ENCODE data around the gene HPS4. TPM values are rescaled to one million over a fixed set of nuclear protein-coding genes. Genes with fewer than 3 reads are reported as not detected.

The HPS4 gene
- total RNA-seq, 4 donors from 2014 or later: 7.0 to 13.9 (median 10.5) TPM

DNA sequence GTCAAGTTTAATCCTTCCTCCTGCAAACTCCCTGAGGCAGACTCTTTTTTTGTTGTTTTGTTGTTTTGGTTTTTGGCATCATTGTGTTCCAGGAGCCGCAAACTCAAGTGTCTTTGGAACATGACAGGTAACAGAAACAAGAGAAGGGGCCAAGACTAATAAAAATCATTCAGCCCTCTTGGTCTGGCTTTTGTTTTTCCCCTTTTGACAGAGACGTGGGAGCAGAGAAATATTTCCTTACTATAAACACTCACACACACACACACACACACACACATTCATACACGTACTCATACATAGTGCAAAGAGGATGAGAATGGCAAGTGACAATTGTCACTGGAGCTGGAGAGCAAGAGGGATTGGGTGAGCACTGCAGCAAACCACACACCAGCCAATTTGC, 65.0 kb downstream of the HPS4 start:
- ATAC-seq: no peak
- H3K36me3 ChIP-seq: no peaks in the 10 kb centered on the region
- H3K4me3 ChIP-seq: no peak overlapping the region
- no peak overlapping the region for H3K27ac ChIP-seq
- intact Hi-C loops (cut with DNase I; ENCODE audit: low total_unique reads) (no loop called here), in situ Hi-C loops (cut with MboI; ENCODE audit: low sequenced_read_pairs in 4 of 4) (no loop called here)
- no peaks in the 10 kb centered on the region for H3K9me3 ChIP-seq
- H3K4me1 ChIP-seq: peaks cover 0 to 3% of the 10 kb centered on the region in 2 donors
- DNase-seq: no peak
- peaks cover 10 to 25% (median 19%) of the 10 kb centered on the region in 3 donors for H3K27me3 ChIP-seq
- TF ChIP-seq, protein P1, sequence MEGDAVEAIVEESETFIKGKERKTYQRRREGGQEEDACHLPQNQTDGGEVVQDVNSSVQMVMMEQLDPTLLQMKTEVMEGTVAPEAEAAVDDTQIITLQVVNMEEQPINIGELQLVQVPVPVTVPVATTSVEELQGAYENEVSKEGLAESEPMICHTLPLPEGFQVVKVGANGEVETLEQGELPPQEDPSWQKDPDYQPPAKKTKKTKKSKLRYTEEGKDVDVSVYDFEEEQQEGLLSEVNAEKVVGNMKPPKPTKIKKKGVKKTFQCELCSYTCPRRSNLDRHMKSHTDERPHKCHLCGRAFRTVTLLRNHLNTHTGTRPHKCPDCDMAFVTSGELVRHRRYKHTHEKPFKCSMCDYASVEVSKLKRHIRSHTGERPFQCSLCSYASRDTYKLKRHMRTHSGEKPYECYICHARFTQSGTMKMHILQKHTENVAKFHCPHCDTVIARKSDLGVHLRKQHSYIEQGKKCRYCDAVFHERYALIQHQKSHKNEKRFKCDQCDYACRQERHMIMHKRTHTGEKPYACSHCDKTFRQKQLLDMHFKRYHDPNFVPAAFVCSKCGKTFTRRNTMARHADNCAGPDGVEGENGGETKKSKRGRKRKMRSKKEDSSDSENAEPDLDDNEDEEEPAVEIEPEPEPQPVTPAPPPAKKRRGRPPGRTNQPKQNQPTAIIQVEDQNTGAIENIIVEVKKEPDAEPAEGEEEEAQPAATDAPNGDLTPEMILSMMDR (IDR thresholded peaks at IDR 0.05 in 4 of 5, conservative IDR thresholded peaks at IDR 0.05 in 1 of 5): no peak
- TF ChIP-seq POLR2A (IDR thresholded peaks at IDR 0.05): no peak

GRCh38 chr22:26417406-26417805, 66.2 kb downstream of the HPS4 start:
- no peaks in the 10 kb centered on the region for H3K9me3 ChIP-seq
- no peak for DNase-seq
- in situ Hi-C loops (cut with MboI; ENCODE audit: low sequenced_read_pairs in 4 of 4): no loop called here
- peaks cover 10 to 28% (median 15%) of the 10 kb centered on the region in 3 donors for H3K27me3 ChIP-seq
- intact Hi-C loops (cut with DNase I; ENCODE audit: low total_unique reads): no loop called here
- H3K36me3 ChIP-seq: no peaks in the 10 kb centered on the region
- ATAC-seq: no peak
- no peak overlapping the region for H3K4me3 ChIP-seq
- no peak overlapping the region for H3K27ac ChIP-seq
- peaks cover 0 to 3% of the 10 kb centered on the region in 2 donors for H3K4me1 ChIP-seq
- TF ChIP-seq, protein P1 (IDR thresholded peaks at IDR 0.05 in 4 of 5, conservative IDR thresholded peaks at IDR 0.05 in 1 of 5): no peak
- TF ChIP-seq POLR2A (IDR thresholded peaks at IDR 0.05): no peak

- ATAC-seq (no peak), DNase-seq (peak in 1 of 2 donors; percentile 19)
- TF ChIP-seq, protein P1 (IDR thresholded peaks at IDR 0.05 in 4 of 5, conservative IDR thresholded peaks at IDR 0.05 in 1 of 5): no peak
- TF ChIP-seq POLR2A (IDR thresholded peaks at IDR 0.05): no peak
- Histone ChIP-seq H3K36me3 (no peaks in the 10 kb centered on the region), H3K27me3 (peaks cover 10 to 28% (median 13%) of the 10 kb centered on the region in 3 donors), H3K4me3 (no peak overlapping the region), H3K4me1 (peaks cover 0 to 3% of the 10 kb centered on the region in 2 donors), H3K9me3 (no peaks in the 10 kb centered on the region), H3K27ac (no peak overlapping the region)
- in situ Hi-C loops (cut with MboI; ENCODE audit: low sequenced_read_pairs in 4 of 4): no loop called here
- intact Hi-C loops (cut with DNase I; ENCODE audit: low total_unique reads): no loop called here
These were observed 66.8 kb downstream of the HPS4 start for GRCh38 chr22:26416670-26417276.

DNA sequence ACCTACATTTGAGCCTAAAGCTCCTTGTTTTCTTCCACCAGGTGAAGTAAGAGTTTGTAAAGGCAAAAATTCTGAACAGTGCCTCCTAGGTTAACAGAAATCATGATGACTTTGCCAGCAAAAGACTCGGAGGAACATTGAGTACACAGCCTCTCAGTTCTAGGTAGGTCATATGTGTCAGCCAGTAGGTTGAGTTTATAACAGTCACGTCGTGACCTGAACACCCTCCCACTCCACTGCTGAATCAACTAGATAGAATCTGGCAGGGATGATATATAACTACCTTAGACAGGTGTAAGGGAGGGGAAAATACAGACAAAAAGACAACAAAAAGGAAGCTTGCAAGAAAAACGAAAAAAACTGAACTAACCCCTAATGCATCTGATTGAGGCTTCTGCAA, 67.3 kb downstream of the HPS4 start:
- Histone ChIP-seq H3K9me3 (no peaks in the 10 kb centered on the region), H3K4me1 (peaks cover 0 to 3% of the 10 kb centered on the region in 2 donors), H3K27ac (no peak overlapping the region), H3K4me3 (no peak overlapping the region), H3K27me3 (peaks cover 10 to 28% (median 13%) of the 10 kb centered on the region in 3 donors), H3K36me3 (no peaks in the 10 kb centered on the region)
- ATAC-seq (no peak), DNase-seq (no peak)
- TF ChIP-seq POLR2A (IDR thresholded peaks at IDR 0.05): no peak
- TF ChIP-seq, protein P1 (IDR thresholded peaks at IDR 0.05 in 4 of 5, conservative IDR thresholded peaks at IDR 0.05 in 1 of 5): no peak
- intact Hi-C loops (cut with DNase I; ENCODE audit: low total_unique reads): no loop called here
- in situ Hi-C loops (cut with MboI; ENCODE audit: low sequenced_read_pairs in 4 of 4): no loop called here

DNA sequence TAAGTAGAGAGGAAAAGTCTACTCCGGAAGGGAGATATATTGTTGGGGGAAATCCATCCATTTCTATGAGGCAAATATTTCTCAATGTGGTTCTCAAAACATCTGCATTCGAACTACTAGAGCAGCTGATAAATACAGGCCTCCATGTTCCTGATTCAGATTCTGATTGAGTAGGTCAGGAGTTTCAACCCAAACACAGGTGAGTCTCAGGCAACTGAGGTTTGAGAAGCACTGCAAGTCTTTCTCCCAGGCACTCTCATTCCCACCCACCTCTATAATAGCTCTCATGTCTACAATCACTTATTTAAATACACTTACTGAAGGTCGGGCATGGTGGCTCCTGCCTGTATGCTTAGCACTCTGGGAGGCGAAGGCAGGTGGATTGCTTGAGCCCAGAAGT, 69.2 kb downstream of the HPS4 start:
- Histone ChIP-seq H3K27ac (no peak overlapping the region), H3K4me1 (peaks cover 0 to 3% of the 10 kb centered on the region in 2 donors), H3K9me3 (no peaks in the 10 kb centered on the region), H3K27me3 (peaks cover 10 to 28% (median 13%) of the 10 kb centered on the region in 3 donors), H3K36me3 (no peaks in the 10 kb centered on the region), H3K4me3 (no peak overlapping the region)
- ATAC-seq (no peak), DNase-seq (no peak)
- in situ Hi-C loops (cut with MboI; ENCODE audit: low sequenced_read_pairs in 4 of 4): no loop called here
- TF ChIP-seq, protein P1 (IDR thresholded peaks at IDR 0.05 in 4 of 5, conservative IDR thresholded peaks at IDR 0.05 in 1 of 5): no peak
- no peak for TF ChIP-seq POLR2A (IDR thresholded peaks at IDR 0.05)
- intact Hi-C loops (cut with DNase I; ENCODE audit: low total_unique reads): no loop called here
